ENCODE data around the gene SMARCC1.

GRCh38 chr3:47714606-47715005 lies 67.1 kb downstream of the SMARCC1 start:
- TF ChIP-seq CTCF (IDR thresholded peaks at IDR 0.05; ENCODE audit: insufficient read depth, low read depth, low read length) (no peak), EZH2 (IDR thresholded peaks at IDR 0.05; ENCODE audit: insufficient read depth, low read length) (no peak)
